Measurements from ENCODE around the gene CD302.
"Not testable (repeated sequence)": the region's sequence is repeated elsewhere in the genome, so short reads cannot be mapped to it uniquely, and the experiment has no call there.

GRCh38 chr2:159724795-159725572 lies 73.0 kb downstream of the CD302 start:
- not testable (repeated sequence) for TF ChIP-seq CTCF (conservative IDR thresholded peaks at IDR 0.05); ZFX (IDR thresholded peaks at IDR 0.05)

Measured in C4-2B (cell line).